GM21786 (cell line): ENCODE measurements around the gene NELFCD.
"Not testable (repeated sequence)": the region's sequence is repeated elsewhere in the genome, so short reads cannot be mapped to it uniquely, and the experiment has no call there.

Experiments
- ATAC-seq: cut with Tn5 transposase; IDR thresholded peaks from one replicate; pipeline ENCODE4 v1.9.1; 2021; ENCODE audit not compliant: unreplicated experiment

Gene NELFCD

GRCh38 chr20:59007665-59008511 is 26.8 kb downstream of the NELFCD start:
- peak; percentile 31 for ATAC-seq

- ATAC-seq, result no peak
These were observed 27.8 kb downstream of the NELFCD start for GRCh38 chr20:59008715-59009336.

DNA sequence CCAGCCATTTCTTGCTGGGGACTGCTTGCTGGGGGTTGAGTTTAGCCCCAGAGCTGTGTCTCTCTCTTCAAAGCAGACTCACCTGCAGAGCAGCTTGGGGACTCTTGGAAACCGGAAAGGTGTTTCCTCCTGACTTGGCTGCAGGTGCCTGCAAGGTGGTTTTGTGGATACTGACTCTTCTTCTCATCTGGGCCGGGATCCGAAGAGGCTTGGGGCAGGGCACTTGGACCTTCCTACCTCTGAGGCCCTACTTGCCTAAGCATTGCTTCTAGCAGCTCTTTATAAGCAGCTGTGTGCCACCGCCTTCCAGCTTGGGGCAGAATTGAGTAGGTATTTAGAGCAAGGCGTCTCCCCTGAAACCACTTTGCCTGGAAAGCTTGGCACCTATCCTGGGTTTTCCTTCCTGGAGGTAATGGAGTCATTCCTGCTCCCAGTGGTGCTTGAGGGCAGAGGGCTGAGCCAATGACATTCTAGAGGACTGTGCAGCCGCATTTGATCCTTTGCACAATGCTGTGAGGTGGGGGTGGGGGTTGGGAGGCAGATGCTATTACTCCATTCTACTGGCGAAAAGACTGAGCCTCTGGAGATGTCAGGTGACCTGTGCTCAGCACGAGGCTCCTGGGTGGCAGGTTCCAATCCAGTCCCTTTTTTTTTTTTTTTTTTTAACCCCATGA is 29.4 kb downstream of the NELFCD start:
- no peak for ATAC-seq

DNA sequence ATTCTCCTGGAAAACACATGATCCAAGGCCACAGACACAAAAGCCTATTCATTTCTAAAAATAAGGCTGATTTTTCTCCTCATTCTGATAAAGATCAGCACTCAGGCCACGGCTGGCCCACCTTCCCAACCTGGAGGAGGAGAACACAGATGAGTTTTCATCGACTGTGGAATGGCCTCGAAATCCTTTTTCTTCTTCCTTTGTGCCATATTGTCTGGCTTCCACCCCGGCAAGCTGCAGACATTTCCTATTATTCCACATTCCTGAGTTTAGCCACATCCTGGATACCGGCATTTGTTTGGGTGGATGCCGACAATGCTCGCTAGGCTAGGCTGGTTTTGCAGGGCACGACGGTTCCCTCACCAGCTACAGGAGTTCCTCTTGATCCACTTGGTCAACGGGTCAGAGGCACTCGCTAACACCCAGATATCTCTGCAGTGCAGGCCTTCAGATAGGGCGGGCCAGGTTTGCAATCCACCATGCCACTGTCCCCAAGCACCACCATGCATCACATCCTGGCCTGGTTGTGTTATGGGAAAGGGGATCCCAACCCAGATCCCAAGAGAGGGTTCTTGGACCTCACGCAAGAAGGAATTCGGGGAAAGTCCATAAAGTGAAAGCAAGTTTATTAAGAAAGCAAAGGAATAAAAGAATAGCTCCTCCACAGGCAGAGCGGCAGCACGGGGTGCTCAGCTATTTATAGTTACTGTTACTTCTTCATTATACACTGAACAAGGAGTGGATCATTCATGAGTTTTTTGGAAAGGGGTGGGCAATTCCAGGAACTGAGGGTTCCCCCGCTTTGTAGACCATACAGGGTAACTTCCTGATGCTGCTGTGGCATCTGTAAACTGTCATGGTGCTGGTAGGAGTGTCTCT is 30.2 kb downstream of the NELFCD start:
- ATAC-seq, result no peak

- not testable (repeated sequence) for ATAC-seq
These were observed 30.8 kb downstream of the NELFCD start for GRCh38 chr20:59011874-59012157.

DNA sequence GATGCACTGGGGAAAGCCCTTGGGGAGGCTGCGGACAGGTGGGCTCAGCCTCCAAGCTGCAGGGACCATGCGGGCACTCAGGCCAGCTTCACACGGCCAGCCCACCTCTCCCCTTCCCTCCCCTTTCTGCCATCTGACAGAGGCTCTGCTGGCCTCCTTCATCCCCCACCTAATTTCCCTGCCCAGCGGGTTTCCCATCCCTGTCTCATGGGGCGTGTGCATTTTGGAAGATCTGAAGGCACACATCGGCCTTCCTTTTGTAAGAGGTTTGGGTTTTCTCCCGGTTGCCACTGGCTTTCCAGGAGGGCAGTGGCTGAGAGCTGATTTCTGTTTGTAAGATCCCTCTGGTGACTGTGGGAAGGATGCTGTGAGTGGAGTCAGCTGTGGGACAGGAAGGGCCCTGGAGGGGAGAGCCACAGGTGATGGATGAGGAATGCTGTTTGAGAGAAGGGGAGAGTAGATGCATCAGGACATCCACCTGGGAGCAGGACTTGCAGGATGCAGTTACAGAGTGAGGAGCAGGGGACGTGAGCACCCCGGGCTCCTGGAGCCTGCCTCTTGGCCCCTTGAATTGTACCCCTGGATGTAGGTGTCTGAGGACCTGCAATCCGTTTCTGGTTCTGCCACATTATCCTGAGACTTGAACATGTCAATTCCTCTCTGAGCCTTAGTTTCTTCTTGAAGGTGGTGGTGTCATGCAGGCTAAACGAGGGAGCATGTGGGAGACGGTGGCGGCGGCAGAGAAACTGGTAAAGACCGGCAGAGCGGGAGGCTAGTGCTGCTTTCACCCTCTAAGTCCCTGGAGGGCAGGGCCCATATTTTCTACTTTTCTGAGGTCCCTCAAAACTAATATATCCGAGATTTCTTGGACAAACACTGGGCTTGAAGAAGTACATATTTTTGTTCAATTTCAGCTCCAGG is 32.2 kb downstream of the NELFCD start:
- ATAC-seq, result no peak

- ATAC-seq, result no peak
These were observed 33.0 kb downstream of the NELFCD start for GRCh38 chr20:59013959-59014608.

DNA sequence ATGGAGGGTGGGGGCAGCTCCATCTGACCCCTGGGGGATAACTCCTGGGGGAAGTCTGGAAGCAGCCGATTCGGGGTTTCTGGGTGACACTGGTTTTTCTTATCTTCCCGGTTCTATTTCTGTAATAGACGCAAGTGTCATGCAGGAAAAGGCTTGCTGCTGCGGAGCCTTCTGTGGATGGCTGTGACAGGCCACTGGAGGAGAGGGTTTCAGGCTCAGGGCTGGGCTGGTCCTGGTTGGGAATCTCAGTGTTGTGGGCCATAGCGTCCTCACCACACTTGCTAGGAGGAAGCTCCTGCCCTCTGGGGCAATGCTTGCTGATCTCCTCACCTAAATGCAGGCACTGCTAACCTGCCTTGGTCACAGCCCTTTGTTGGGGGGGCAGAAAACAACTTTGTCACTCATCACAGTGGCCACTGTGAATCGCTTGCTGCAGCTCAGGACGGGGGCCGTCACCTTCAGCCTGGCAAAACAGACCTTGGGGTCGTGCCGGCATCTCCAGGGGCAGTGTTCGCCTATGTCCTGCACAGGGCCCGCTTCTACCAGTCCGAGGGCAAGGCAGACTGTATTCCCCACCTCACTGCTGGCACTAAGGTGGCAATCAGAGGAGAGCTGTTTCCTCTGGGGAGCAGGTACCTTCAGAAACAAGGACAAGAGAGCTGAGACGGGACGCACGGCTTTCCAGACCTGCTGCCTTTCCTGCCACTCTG is 33.8 kb downstream of the NELFCD start:
- no peak for ATAC-seq

- no peak for ATAC-seq
These were observed 34.4 kb downstream of the NELFCD start for GRCh38 chr20:59015411-59015810.

- no peak for ATAC-seq
These were observed 35.0 kb downstream of the NELFCD start for GRCh38 chr20:59015812-59016711.

- no peak for ATAC-seq
These were observed 35.9 kb downstream of the NELFCD start for GRCh38 chr20:59016795-59017492.

DNA sequence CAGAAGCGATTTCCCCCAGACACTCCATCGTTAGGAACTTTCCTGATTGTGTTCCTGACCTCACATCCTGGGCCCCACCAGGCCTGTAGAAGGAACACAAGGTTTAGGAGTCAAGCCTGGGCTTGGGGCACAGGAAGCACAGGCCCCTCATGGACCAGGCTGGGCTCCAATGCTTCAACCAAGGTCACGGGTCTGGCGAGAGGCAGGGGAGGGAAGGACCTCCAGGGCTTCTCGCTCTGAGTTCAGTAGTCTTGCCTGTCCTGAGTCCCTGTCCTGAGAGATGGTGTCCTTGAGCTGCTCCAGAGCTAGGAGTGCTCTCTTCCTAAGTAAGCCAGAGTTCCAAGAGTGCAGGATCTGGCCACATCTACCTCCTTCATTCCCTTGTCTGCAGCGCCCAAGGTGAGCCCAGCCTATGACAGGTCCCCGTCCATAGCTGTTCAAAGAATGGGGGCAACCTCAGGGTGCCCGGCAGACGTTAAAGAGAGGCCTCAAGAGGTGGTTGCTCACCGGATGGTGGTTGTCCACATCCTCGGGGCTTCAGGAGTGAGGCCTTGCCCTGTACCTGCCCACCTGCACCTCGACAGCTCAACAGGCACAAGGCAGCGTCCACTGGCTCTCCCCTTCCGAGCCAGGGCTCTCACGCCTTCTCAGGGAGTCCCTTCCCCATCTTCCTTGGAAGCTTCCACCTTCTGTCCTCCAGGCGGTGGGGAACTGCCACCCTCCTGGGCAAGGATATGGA is 36.6 kb downstream of the NELFCD start:
- ATAC-seq, result no peak

DNA sequence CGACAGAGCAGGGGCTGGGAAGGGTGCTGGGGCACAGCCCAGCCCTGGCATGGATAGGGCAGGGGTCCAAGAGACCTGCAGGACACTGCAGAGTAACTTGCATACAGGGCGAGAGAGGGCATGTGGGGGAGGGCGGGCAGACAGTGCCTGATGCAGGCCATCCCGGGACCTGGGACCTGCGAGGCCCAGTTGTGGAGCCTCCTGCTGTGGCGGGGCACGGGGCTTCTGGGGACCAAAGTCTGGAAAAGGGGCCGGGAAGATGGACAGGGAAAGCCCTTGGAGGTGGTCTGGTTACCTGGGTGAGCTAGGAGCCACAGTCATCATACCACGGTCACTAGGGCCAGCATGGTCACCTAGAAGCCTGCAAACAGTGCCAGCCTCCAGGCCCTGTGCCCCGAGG is 37.8 kb downstream of the NELFCD start:
- ATAC-seq, result no peak

- ATAC-seq, result no peak
These were observed 38.2 kb downstream of the NELFCD start, which contains the start of gene TUBB1 for GRCh38 chr20:59019217-59019616. Gene TUBB1 (plus strand): TSS chr20:59019429. CDS start chr20:59019523, 94 bp downstream.

- no peak for ATAC-seq
These were observed 40.0 kb downstream of the NELFCD start for GRCh38 chr20:59020938-59021551.

- ATAC-seq, result no peak
These were observed 41.7 kb downstream of the NELFCD start for GRCh38 chr20:59022754-59023153.
